ENCODE results near the gene DLEC1. TPM values are rescaled to one million over a fixed set of nuclear protein-coding genes. Genes with fewer than 3 reads are reported as not detected.

Gene DLEC1
- total RNA-seq, 2 donors from 2014 or later: 3.9 to 6.0 TPM

GRCh38 chr3:38165722-38166387 is 126.8 kb downstream of the DLEC1 start:
- H3K27ac ChIP-seq (ENCODE audit: low read depth, low read length): peak overlapping the region; percentile 94
- peak overlapping the region; percentile 63 for H3K9ac ChIP-seq (ENCODE audit: extremely low read depth, low read length, poor library complexity, severe bottlenecking)
- H3K27me3 Mint-ChIP-seq (ENCODE audit: insufficient read depth): no peaks in the 10 kb centered on the region
- TF ChIP-seq CTCF (conservative IDR thresholded peaks at IDR 0.05): no peak
- peak overlapping the region; percentile 90 for H3K4me3 Mint-ChIP-seq
- WGBS, 2 experiments (ENCODE audit: insufficient coverage in 1 of 2, insufficient read length in 1 of 2): 1 to 12% methylated on average over 4 to 62 of the region's 62 CpGs
- H3K4me1 ChIP-seq (ENCODE audit: control insufficient read depth, insufficient read depth, low read length): no peaks in the 10 kb centered on the region
- H3K36me3 ChIP-seq (ENCODE audit: control insufficient read depth, insufficient read depth, low read length): no peaks in the 10 kb centered on the region
- DNase-seq: peak; percentile 63
- H3K9me3 Mint-ChIP-seq: no peaks in the 10 kb centered on the region
- no peaks in the 10 kb centered on the region for H3K9me3 ChIP-seq (ENCODE audit: control insufficient read depth, low read length)
- peak overlapping the region; percentile 100 for H3K27ac Mint-ChIP-seq
- no peaks in the 10 kb centered on the region for H3K27me3 ChIP-seq (ENCODE audit: control insufficient read depth, insufficient read depth, low read length, poor library complexity, severe bottlenecking)
- peak overlapping the region; percentile 88 for H3K4me3 ChIP-seq (ENCODE audit: low read length)
- H3K4me1 Mint-ChIP-seq: peaks cover 9% of the 10 kb centered on the region
- no peaks in the 10 kb centered on the region for H3K36me3 Mint-ChIP-seq (ENCODE audit: low read depth)

GRCh38 chr3:38167591-38167990 is 128.6 kb downstream of the DLEC1 start:
- Mint-ChIP-seq H3K4me1 (peaks cover 9% of the 10 kb centered on the region), H3K4me3 (no peak overlapping the region), H3K27me3 (ENCODE audit: insufficient read depth) (no peaks in the 10 kb centered on the region), H3K36me3 (ENCODE audit: low read depth) (no peaks in the 10 kb centered on the region), H3K27ac (no peak overlapping the region), H3K9me3 (no peaks in the 10 kb centered on the region)
- no peak for DNase-seq
- Histone ChIP-seq H3K9ac (ENCODE audit: extremely low read depth, low read length, poor library complexity, severe bottlenecking) (no peak overlapping the region), H3K4me1 (ENCODE audit: control insufficient read depth, insufficient read depth, low read length) (no peaks in the 10 kb centered on the region), H3K36me3 (ENCODE audit: control insufficient read depth, insufficient read depth, low read length) (no peaks in the 10 kb centered on the region), H3K9me3 (ENCODE audit: control insufficient read depth, low read length) (no peaks in the 10 kb centered on the region), H3K27ac (ENCODE audit: low read depth, low read length) (no peak overlapping the region), H3K27me3 (ENCODE audit: control insufficient read depth, insufficient read depth, low read length, poor library complexity, severe bottlenecking) (no peaks in the 10 kb centered on the region), H3K4me3 (ENCODE audit: low read length) (peak overlapping the region; percentile 88)
- WGBS, 2 experiments (ENCODE audit: insufficient coverage in 1 of 2, insufficient read length in 1 of 2): 94 to 96% methylated on average over 3 to 4 of the region's 4 CpGs
- TF ChIP-seq CTCF (conservative IDR thresholded peaks at IDR 0.05): no peak

- TF ChIP-seq CTCF (conservative IDR thresholded peaks at IDR 0.05): no peak
- Histone ChIP-seq H3K36me3 (ENCODE audit: control insufficient read depth, insufficient read depth, low read length) (no peaks in the 10 kb centered on the region), H3K4me1 (ENCODE audit: control insufficient read depth, insufficient read depth, low read length) (no peaks in the 10 kb centered on the region), H3K9me3 (ENCODE audit: control insufficient read depth, low read length) (no peaks in the 10 kb centered on the region), H3K9ac (ENCODE audit: extremely low read depth, low read length, poor library complexity, severe bottlenecking) (no peak overlapping the region), H3K4me3 (ENCODE audit: low read length) (no peak overlapping the region), H3K27me3 (ENCODE audit: control insufficient read depth, insufficient read depth, low read length, poor library complexity, severe bottlenecking) (no peaks in the 10 kb centered on the region), H3K27ac (ENCODE audit: low read depth, low read length) (no peak overlapping the region)
- Mint-ChIP-seq H3K4me3 (no peak overlapping the region), H3K9me3 (no peaks in the 10 kb centered on the region), H3K27me3 (ENCODE audit: insufficient read depth) (no peaks in the 10 kb centered on the region), H3K27ac (no peak overlapping the region), H3K4me1 (peaks cover 15% of the 10 kb centered on the region), H3K36me3 (ENCODE audit: low read depth) (no peaks in the 10 kb centered on the region)
- DNase-seq: no peak
- WGBS, 2 experiments (ENCODE audit: insufficient coverage in 1 of 2, insufficient read length in 1 of 2): 80 to 96% methylated on average over 1 to 3 of the region's 4 CpGs
These were observed 129.4 kb downstream of the DLEC1 start for GRCh38 chr3:38168151-38169026.

Data from endodermal cell (in vitro differentiated cells).